ENCODE results near the gene JAKMIP2.
"Not testable (repeated sequence)": the region's sequence is repeated elsewhere in the genome, so short reads cannot be mapped to it uniquely, and the experiment has no call there.

The JAKMIP2 gene

DNA sequence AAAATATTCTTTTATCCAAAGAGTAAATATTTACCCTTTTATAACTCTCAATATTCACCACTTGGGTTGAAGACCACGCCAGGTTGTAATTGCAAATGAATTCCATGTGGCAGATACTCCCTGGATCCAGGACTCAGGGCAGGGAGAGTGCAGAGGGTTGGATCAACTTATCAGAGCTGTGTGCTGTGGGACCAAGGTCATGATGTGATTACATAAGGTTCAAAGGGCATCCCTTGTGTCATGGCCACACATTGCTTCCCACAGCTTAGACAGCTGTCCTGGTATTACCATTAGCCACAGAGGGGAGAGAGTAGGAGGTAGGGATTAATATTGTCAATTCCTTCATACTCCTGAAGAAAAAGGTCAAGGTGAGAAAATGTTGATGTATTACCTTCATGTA lies 133.9 kb downstream of the JAKMIP2 start:
- DNase-seq (ENCODE audit: low spot score): no peak

DNA sequence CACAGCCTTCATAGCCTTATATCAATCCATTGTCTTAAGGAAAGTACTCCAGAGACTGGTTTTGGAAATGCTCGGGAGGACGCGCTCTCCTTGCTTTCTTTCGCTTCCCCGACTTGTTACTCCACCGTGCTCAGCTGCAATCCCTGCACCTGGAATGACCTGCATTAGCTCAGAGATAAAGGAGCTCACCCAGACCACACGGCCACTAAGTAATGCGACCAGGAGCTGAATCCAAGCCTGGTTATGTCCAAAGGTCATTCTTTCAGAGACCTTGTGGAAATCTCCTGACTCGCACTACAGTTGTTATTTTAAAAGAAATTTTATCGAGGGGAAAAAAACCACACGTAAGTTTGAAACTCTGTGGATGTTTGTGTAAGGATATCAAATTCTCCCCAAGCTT lies 137.3 kb downstream of the JAKMIP2 start:
- no peak for DNase-seq (ENCODE audit: low spot score)

DNA sequence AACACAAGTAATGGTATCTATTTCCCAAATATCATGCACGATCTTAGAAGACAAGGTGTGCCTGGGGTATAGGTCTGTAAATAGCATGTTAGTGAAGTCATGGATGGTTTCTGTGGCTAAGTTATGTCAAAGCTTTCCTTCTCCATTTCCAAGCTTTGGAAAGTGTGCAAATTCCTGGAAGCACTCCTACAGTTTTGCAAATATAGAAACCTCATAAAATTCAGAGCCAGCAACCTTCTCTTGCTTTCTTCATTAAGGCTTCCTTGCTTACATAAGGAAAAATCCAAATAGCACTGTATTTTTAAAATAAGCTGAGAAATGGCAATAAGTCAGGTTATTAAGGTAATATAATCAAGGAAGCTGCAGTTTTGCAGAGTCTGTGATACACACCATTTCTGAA lies 138.1 kb downstream of the JAKMIP2 start:
- DNase-seq (ENCODE audit: low spot score): no peak

DNA sequence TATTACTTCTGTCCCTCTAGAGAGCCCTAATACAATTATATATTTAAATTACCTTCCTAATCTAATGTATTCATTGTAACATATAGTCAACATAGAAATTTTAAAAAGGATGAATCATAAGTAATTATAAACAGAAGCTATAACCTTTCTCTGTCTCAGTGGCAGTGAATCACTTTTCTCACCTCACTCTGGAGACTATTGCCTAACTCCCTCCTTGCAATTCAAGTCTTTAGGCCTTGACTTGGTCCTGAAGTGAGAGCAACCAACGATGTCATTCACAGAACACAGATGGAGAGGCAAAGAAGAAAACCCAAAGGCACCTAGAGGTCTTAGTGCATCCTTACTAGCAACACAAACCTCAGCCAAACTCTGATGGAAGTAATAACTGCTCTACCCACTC lies 139.4 kb downstream of the JAKMIP2 start:
- no peak for DNase-seq (ENCODE audit: low spot score)

DNA sequence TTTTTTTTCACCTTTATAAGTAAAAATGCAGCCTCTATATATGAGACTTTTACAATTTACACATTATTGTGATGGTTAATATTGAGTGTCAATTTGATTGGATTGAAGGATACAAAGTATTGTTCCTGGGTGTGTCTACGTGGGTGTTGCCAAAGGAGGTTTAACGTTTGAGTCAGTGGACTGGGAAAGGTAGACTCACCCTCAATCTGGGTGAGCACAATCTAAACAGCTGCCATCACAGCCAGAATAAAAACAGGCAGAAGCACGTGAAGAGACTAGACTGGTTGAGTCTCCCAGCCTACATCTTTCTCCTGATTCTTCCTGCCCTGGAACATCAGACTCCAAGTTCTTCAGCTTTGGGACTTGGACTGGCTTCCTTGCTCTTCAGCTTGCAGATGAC lies 139.9 kb downstream of the JAKMIP2 start:
- no peak for DNase-seq (ENCODE audit: low spot score)

DNA sequence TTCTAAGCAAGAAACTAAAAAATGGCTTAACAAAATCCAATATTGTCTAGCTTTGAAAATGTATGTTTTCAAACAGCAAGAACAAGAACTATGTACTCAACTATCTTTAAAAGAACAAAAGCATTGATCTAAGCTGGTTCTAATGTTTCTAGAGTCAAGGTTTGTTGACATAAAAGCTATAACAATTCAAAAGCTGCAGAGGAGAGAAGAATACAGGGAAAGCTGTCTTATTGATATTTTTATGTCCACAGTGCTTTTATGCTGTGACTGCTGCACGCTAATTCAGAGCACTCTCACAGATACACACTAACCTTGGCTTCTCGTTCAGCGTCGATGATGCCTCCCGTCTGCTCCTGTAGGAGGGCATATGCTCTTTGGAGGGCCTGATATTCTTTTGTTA lies 143.2 kb downstream of the JAKMIP2 start:
- DNase-seq (ENCODE audit: low spot score): no peak

DNA sequence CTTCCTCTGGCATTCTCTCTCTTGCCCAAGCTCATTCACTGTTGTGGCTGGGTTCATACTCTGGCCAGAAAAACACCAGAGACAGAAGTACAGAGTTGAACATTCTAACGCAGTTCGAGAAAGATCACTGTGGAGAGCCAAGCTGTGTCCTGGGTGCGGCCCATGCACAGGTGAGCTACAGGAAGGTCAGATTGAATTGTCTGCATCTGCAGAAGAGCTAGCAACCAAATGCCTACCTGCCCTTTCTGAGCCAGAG lies 145.9 kb downstream of the JAKMIP2 start:
- DNase-seq (ENCODE audit: low spot score): no peak

DNA sequence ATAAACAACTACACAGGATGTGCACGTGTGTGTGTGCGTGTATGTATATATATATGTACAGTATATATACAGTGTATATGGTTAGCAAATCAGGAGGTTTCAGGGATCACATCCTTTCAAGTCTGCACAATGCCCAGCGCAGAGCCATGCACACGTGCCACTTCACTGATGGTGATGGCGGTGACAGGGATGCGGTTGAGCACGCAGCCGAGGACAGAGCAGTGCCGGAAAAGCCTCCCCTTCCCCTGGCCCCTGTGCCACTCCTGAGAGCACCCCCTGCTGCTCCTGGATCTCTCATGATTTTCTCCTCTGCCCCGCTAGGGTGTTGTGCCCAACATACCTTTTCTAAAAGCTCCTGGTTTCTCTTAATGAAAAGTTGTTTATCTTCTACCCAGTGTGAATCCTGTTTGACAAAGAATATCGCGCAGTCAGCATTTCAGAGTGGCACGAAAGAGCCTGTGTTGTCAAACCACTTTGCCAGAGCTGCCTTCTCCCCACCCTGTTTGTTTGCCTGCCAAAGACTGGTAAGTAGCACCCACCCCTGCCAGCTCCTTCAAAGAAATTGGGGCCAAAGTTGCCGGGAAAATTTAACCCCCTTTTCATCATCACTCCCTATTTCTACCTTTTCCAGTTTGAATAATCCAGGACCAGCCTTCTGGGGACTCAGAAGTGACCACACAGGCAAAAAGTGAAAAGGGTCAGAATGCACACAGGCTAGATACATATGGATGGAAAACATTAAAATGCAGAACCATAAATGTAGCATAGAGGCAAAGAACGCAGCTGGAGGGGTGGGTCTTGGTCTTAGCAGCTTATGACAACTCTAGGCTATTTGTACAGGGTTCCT lies 146.4 kb downstream of the JAKMIP2 start:
- DNase-seq (ENCODE audit: low spot score): no peak

DNA sequence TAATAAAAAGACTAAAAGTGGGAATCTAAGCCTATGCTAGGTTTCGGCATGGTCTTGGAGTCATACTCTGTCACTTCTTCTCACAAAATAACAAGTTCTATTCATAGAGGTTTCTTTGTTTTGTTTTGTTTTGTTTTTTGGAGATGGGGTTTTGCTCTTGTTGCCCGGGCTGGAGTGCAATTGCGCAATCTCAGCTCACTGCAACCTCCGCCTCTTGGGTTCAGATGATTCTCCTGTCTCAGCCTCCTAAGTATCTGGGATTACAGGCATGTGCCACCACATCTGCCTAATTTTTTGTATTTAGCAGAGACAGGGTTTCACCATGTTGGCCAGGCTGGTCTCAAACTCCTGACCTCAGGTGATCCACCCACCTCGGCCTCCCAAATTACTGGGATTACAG lies 147.1 kb downstream of the JAKMIP2 start:
- not testable (repeated sequence) for DNase-seq (ENCODE audit: low spot score)

DNA sequence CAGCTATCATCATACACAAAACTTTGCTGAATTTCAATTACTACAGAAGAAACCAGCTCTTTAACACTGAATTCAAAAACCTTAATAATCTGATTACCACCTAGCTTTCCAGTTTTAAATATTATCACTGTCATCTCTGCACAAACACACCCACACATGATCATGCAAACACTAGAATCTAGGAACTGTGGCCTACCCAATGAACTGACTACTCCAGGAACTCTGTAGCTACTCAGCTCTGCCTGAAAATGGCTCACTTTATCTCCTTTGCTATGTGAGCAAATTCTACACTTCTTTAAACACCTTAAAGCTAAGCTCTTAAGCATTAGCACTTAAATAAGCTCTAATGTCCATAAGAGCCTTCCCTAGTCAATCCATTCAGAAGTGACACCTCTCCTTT lies 149.4 kb downstream of the JAKMIP2 start:
- DNase-seq (ENCODE audit: low spot score): no peak

DNA sequence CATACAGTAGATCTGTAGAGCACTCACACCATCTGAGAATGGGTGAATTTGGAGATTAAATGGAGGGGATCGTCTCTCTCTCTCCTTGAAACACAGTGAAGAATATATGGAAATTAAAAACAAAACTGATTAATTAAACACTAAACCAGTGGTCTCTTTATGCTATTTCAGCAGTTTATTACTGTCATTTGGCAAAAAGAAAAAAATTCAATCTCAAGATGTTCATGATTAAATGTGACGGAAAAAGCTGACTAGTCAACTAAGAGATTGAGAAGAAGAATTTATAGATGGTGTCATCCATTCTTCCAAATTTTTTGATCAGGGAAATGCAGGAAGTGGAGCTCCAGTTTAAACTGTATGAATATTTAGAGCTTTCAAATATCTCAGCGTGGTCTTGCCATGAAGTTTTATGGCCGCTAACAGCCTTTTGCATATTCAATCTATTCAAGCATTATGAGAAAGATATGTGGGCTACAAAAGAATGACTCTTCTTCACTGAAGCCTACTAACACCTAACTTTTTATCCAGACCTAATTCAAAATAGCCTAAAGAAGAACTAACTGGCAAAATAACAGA lies 151.0 kb downstream of the JAKMIP2 start:
- no peak for DNase-seq (ENCODE audit: low spot score)

DNA sequence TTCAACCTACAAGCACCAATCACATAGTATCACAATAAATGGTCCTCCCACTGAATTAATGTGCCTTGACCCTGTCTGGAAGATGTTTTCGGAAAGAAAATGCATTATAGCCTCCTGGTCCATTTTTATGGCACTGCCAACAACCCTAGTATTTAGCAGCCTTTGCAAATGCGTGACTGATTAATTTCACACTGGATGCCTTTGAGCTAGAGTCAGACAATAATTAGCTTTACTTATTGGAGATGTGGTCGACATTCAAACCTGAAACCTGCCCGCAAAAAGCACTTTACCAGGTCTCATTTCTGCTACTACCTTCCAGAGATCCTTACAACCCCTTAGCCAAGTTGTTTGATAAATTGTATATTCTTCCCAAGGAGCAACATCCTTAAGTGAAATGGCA lies 153.3 kb downstream of the JAKMIP2 start:
- DNase-seq (ENCODE audit: low spot score): no peak

DNA sequence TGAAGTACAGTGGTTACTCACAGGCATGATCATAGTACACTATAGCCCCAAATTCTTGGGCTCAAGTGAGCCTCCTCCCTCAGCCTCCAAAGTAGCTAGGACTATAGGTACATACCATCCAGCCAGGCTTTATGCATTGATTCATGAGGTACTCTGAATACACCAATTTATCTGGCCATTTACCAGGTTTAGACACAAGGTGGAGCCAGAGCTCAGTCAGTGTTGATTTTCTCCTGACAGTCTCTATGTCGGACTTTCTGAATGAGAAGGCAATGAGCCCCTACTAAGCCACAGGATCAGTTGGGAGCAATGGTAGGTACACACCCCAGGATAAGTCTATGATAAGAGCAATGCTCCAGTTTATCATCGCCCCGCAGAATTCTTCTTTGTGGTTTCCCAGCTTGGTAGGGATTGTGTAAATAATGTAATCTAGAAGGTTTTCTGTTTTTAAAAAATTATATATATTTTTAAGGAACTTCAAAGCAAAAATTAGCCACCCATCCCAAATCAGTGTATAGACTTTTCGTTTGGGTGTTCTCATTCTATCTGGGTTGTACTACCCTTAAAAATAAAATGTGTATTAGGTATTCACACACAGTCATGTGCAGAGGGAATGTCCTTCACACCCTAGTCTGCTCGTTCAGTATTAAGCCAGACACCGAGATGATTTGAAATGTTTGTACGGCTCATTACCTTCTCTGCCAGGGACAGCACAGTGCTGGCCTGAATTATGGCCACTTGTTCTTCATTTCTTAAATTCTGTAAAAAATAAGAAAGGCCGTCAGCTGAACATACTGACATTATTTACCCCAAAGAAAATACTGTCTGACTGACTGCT lies 154.3 kb downstream of the JAKMIP2 start:
- DNase-seq (ENCODE audit: low spot score): peak; percentile 41

DNA sequence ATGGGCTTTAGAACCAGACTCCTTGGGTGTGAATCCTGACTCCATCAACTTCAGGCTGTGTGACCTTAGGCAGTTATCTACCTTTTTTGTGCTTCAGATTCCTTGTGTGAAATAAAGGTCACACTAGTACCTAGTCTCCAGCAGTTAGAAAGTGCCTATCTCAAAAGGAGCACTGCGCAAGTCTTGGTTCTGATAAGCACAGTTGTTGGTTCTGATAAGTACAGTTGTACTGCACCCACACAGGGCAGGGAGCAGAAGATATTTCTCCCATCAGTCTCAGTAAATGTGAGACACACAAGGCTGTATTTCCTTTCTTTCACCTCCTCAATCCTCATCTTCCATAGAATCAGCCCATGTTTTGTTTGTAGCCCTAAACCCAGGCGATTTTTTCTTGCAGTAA lies 156.1 kb downstream of the JAKMIP2 start:
- DNase-seq (ENCODE audit: low spot score): no peak

DNA sequence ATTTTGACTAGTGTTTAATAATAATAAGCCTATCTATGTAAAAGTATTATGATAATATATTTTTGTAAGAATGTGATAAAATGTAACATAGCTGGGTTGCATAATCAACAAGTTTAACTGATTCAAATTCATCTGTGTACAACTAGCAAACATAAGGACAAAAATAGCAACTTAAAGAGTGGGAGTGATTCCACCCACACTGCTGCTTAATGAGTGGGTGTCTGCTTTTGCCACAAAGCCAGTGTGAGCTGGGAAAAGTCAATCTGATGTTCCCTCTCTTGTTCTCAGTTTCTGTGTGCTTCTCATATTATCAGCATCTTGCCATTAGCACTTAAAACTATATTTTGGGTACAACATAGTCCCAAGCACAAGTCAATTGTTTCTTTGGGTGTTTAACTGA lies 161.5 kb downstream of the JAKMIP2 start:
- no peak for DNase-seq (ENCODE audit: low spot score)

DNA sequence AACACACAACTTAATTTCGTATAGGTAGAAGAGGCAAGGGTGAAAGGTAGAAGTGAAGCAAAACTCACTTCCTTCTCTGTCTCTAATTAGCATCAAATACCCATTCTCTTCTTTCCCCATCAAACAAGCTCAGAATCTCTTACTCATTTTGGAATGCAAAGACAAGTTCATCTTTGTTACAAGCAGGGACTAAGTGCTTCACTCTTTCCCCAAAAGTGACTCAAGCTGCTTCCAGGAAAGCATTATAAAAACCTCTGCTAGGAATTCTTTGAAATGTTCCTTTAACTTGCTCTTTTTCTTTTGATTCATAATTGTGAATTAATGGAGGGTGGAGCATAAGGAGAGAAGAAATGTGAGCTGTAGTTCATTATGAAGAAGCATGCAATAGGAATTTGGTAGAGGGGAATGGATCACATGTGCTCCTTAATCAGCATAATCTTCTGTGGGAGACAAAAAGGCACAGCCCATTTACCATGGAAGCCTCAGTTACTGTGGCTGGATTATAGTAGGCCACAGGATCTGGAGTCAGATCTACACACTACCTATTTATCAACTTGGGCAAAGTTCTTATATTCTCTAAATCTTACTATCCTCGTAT lies 163.1 kb downstream of the JAKMIP2 start:
- no peak for DNase-seq (ENCODE audit: low spot score)

DNA sequence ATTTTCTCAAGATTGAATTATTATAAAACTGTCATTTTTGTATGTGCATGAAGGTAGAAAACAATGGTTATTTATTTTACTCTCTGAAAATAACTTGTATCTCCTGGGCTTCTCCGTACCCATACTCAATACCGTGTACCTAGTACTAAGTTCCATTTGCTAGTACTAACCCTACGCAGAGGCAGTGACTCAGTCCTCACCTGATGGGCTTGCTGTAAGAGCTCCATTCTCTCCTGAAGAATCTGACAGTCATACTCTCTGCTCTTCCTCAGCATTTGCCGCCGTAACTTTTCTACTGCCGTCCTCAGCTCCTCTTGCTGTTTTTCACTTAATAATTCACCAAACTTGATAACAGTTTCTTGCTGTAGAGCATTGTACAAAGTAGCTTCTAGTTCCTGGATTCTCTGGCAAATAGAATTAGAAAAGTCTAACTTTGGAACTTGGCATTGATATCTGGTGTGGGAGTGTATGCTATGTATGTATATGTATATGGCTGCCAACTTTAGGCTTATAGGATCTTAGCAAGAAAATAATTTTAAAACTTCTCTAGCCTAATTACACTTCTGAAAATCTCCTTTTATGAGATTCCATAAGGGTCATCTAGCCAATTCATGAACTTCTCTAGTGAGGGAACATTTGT lies 164.7 kb downstream of the JAKMIP2 start:
- DNase-seq (ENCODE audit: low spot score): no peak

DNA sequence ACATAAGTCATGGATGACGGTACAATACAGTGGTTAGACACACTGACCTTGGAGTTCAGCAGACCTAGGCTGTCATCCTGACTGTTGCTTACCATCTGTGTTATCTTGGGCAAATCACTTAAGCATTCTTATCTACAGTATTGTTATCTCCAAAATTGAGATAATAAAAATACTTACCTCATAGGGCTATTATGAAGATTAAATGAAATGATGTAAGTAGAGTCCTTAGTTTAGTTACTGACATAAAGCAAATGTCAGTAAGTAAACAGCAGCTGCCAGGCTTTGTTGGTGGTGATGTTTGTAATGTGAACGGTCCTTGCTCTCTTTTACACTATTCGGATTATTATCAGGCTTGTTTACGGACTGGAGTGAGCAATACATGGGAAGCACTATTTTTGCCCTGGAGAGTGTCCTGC lies 165.3 kb downstream of the JAKMIP2 start:
- DNase-seq (ENCODE audit: low spot score): no peak

DNA sequence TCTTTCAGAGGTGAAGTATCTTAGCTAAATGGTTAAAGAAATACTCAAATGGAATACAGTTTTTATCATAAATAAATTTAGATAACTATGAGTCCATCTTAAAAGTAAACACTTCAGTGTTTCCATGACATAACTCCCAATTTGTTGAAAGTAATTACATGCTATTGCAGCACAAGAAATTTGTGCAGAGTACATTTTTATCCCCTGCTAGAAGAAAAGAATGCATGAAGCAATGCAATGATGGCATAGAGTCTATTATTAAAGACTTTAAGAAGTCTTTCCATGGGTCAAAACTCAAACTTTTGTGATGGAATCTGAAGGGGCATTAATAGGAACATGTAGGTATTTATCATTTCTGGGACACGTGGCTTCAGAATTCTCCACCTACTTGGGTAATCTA lies 166.1 kb downstream of the JAKMIP2 start:
- no peak for DNase-seq (ENCODE audit: low spot score)

DNA sequence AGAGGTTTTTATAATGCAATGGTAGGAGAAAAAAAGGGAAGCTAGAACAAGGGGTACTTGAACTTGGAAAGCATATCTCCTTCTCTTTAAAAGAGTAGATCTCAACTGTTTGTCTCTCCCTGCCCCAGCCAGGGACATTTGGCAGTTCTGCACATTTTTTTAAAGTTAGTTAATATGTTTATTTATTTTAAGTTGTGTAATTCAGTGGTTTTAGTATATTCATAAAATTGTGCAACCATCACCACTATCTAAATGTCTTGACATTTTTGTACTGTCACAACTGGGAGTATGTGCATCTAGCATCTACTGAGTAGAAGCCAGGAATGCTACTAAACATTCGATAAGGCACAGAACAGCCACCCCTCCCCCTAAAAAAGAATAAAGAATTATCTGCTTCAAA lies 169.2 kb downstream of the JAKMIP2 start:
- no peak for DNase-seq (ENCODE audit: low spot score)

DNA sequence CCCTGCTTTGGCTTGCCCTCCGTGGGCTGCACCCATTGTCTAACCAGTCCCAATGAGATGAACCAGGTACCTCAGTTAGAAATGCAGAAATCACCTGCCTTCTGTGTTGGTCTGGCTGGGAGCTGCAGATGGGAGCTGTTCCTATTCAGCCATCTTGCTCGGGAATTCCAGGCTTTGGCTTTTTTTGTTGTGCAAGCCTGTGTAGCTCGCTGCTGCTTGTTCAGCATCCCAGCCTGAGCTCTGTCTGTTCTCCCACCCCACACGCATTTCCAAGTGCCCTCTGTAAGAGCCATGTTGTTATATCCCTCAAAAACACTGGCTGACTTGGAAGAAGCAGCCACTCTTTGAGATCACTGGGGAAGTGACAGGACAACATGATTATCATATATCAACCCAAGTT lies 171.0 kb downstream of the JAKMIP2 start:
- no peak for DNase-seq (ENCODE audit: low spot score)

DNA sequence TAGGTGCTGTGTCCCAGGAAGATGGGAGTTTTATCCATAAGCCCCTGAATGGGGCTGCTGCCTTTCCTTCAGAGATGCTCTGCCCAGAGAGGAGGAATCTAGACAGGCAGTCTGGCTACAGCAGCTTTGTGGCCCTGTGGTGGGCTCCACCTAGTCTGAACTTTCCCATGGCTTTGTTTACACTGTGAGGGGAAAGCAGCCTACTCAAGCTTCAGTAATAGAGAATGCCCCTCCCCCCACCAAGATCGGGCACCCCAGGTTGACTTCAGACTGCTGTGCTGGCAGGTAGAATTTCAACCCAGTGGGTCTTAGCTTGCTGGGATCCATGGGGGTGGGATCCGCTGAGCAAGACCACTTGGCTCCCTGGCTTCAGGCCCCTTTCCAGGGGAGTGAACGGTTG lies 171.7 kb downstream of the JAKMIP2 start:
- DNase-seq (ENCODE audit: low spot score): no peak

All from germinal center (tissue), 1 donor.